Stimulated activated naive B cell treated with anti-CD40 and anti-IgM and Interleukin-4, amounts not matched to agents 10 μg/mL and 1 μg/mL and 100 μg/mL, for 72 hours (primary cell): ENCODE data around the gene SIX4.

ENCODE experiments used
- ATAC-seq, 2 donors: fragments of 150-1000 bp; cut with Tn5 transposase; replicated peaks; 2 replicates each; pipeline ENCODE4 v1.10.0; 2021; ENCODE audit warnings: moderate library complexity in 1 of 2
- DNase-seq: peaks from one replicate; pipeline ENCODE4 v3.0.0; 2021
- H3K27ac Mint-ChIP-seq: one replicate; pipeline ENCODE4 v1.8.0; 2022; ENCODE audit warnings: mild to moderate bottlenecking, mixed read lengths
- H3K27me3 Mint-ChIP-seq, 2 donors: one replicate each; pipeline ENCODE4 v1.8.0; 2022; ENCODE audit warnings: mixed read lengths in 2 of 2
- H3K36me3 Mint-ChIP-seq, 2 donors: one replicate each; pipeline ENCODE4 v1.8.0; 2022; ENCODE audit warnings: mixed read lengths in 2 of 2, mild to moderate bottlenecking in 1 of 2
- H3K4me1 Mint-ChIP-seq, 2 donors: one replicate each; pipeline ENCODE4 v1.8.0; 2022; ENCODE audit warnings: mixed read lengths in 2 of 2, mild to moderate bottlenecking in 1 of 2
- H3K4me3 Mint-ChIP-seq, 2 donors: one replicate each; pipeline ENCODE4 v1.8.0; 2022; ENCODE audit warnings: mild to moderate bottlenecking in 2 of 2, mixed read lengths in 2 of 2, moderate library complexity in 1 of 2
- H3K9me3 Mint-ChIP-seq, 2 donors: one replicate each; pipeline ENCODE4 v1.8.0; 2022; ENCODE audit warnings: mixed read lengths in 2 of 2, mild to moderate bottlenecking in 1 of 2

The SIX4 gene

GRCh38 chr14:60705100-60705499 is 19.1 kb downstream of the SIX4 start:
- Mint-ChIP-seq H3K4me3 (no peak overlapping the region), H3K27me3 (peaks cover 14% of the 10 kb centered on the region in 2 donors), H3K27ac (no peak overlapping the region), H3K9me3 (peaks cover 9 to 14% of the 10 kb centered on the region in 2 donors), H3K36me3 (peaks cover 0 to 7% of the 10 kb centered on the region in 2 donors), H3K4me1 (no peaks in the 10 kb centered on the region)
- no peak for DNase-seq
- no peak for ATAC-seq

- Mint-ChIP-seq H3K27ac (no peak overlapping the region), H3K9me3 (peaks cover 17 to 22% of the 10 kb centered on the region in 2 donors), H3K36me3 (peaks cover 0 to 7% of the 10 kb centered on the region in 2 donors), H3K4me3 (no peak overlapping the region), H3K4me1 (no peaks in the 10 kb centered on the region), H3K27me3 (peaks cover 21 to 30% of the 10 kb centered on the region in 2 donors)
- ATAC-seq, result no peak
- DNase-seq, result no peak
Measured at GRCh38 chr14:60700598-60700997, 23.6 kb downstream of the SIX4 start.

GRCh38 chr14:60695327-60695726 is 28.8 kb downstream of the SIX4 start:
- H3K27ac Mint-ChIP-seq, result no peak overlapping the region
- no peaks in the 10 kb centered on the region for H3K4me1 Mint-ChIP-seq
- peaks cover 10% of the 10 kb centered on the region in 2 donors for H3K9me3 Mint-ChIP-seq
- H3K27me3 Mint-ChIP-seq, result peaks cover 17 to 38% of the 10 kb centered on the region in 2 donors
- ATAC-seq (no peak), DNase-seq (no peak)
- H3K4me3 Mint-ChIP-seq, result no peak overlapping the region
- H3K36me3 Mint-ChIP-seq, result peaks cover 0 to under 1% of the 10 kb centered on the region in 2 donors

GRCh38 chr14:60691383-60692113 is 32.6 kb downstream of the SIX4 start:
- Mint-ChIP-seq H3K4me3 (no peak overlapping the region), H3K27ac (no peak overlapping the region), H3K27me3 (peaks cover 16 to 21% of the 10 kb centered on the region in 2 donors), H3K4me1 (no peaks in the 10 kb centered on the region), H3K36me3 (no peaks in the 10 kb centered on the region), H3K9me3 (peaks cover 0 to 2% of the 10 kb centered on the region in 2 donors)
- no peak for DNase-seq
- ATAC-seq, result no peak

GRCh38 chr14:60686865-60687264 is 37.3 kb downstream of the SIX4 start:
- peaks cover 8 to 11% of the 10 kb centered on the region in 2 donors for H3K27me3 Mint-ChIP-seq

GRCh38 chr14:60684203-60684602 is 39.9 kb downstream of the SIX4 start:
- no peaks in the 10 kb centered on the region for H3K36me3 Mint-ChIP-seq
- H3K27ac Mint-ChIP-seq, result no peak overlapping the region
- peaks cover 0 to 2% of the 10 kb centered on the region in 2 donors for H3K9me3 Mint-ChIP-seq
- H3K4me3 Mint-ChIP-seq, result no peak overlapping the region
- DNase-seq (no peak), ATAC-seq (no peak)
- H3K27me3 Mint-ChIP-seq, result peaks cover 11 to 14% of the 10 kb centered on the region in 2 donors
- H3K4me1 Mint-ChIP-seq, result no peaks in the 10 kb centered on the region

More at GRCh38 chr14:60686865-60687264, 37.3 kb downstream of the SIX4 start:
- ATAC-seq, result no peak
- no peaks in the 10 kb centered on the region for H3K4me1 Mint-ChIP-seq
- no peak overlapping the region for H3K27ac Mint-ChIP-seq
- no peak for DNase-seq
- H3K4me3 Mint-ChIP-seq, result no peak overlapping the region
- no peaks in the 10 kb centered on the region for H3K9me3 Mint-ChIP-seq
- no peaks in the 10 kb centered on the region for H3K36me3 Mint-ChIP-seq

GRCh38 chr14:60681271-60681670 is 42.9 kb downstream of the SIX4 start:
- Mint-ChIP-seq H3K36me3 (no peaks in the 10 kb centered on the region), H3K27ac (no peak overlapping the region), H3K27me3 (peaks cover 3 to 24% of the 10 kb centered on the region in 2 donors), H3K9me3 (peaks cover 0 to 2% of the 10 kb centered on the region in 2 donors), H3K4me1 (no peaks in the 10 kb centered on the region), H3K4me3 (no peak overlapping the region)
- ATAC-seq (no peak), DNase-seq (no peak)

- ATAC-seq (no peak), DNase-seq (no peak)
- Mint-ChIP-seq H3K27me3 (peaks cover 9 to 24% of the 10 kb centered on the region in 2 donors), H3K27ac (no peak overlapping the region), H3K4me3 (no peak overlapping the region), H3K36me3 (no peaks in the 10 kb centered on the region), H3K4me1 (no peaks in the 10 kb centered on the region), H3K9me3 (peaks cover 0 to 2% of the 10 kb centered on the region in 2 donors)
Measured at GRCh38 chr14:60680511-60680910, 43.6 kb downstream of the SIX4 start.

- H3K27me3 Mint-ChIP-seq, result peaks cover 13 to 24% of the 10 kb centered on the region in 2 donors
- no peaks in the 10 kb centered on the region for H3K4me1 Mint-ChIP-seq
- no peak overlapping the region for H3K27ac Mint-ChIP-seq
- ATAC-seq (no peak), DNase-seq (no peak)
- H3K36me3 Mint-ChIP-seq, result no peaks in the 10 kb centered on the region
- no peak overlapping the region for H3K4me3 Mint-ChIP-seq
- peaks cover 0 to 2% of the 10 kb centered on the region in 2 donors for H3K9me3 Mint-ChIP-seq
Measured at GRCh38 chr14:60679566-60680258, 44.4 kb downstream of the SIX4 start.

- Mint-ChIP-seq H3K9me3 (peaks cover 0 to 2% of the 10 kb centered on the region in 2 donors), H3K27me3 (peaks cover 12 to 20% of the 10 kb centered on the region in 2 donors), H3K36me3 (no peaks in the 10 kb centered on the region), H3K27ac (no peak overlapping the region), H3K4me1 (no peaks in the 10 kb centered on the region), H3K4me3 (no peak overlapping the region)
- ATAC-seq, result no peak
- no peak for DNase-seq
Measured at GRCh38 chr14:60677701-60678100, 46.5 kb downstream of the SIX4 start.

GRCh38 chr14:60670989-60671388 is 53.2 kb downstream of the SIX4 start:
- no peak overlapping the region for H3K27ac Mint-ChIP-seq
- no peaks in the 10 kb centered on the region for H3K4me1 Mint-ChIP-seq
- H3K36me3 Mint-ChIP-seq, result no peaks in the 10 kb centered on the region
- peaks cover 0 to 1% of the 10 kb centered on the region in 2 donors for H3K9me3 Mint-ChIP-seq
- DNase-seq, result no peak
- H3K4me3 Mint-ChIP-seq, result no peak overlapping the region
- no peak for ATAC-seq
- H3K27me3 Mint-ChIP-seq, result peaks cover 11 to 15% of the 10 kb centered on the region in 2 donors

GRCh38 chr14:60668431-60669112 is 55.6 kb downstream of the SIX4 start:
- Mint-ChIP-seq H3K27me3 (peaks cover 11 to 29% of the 10 kb centered on the region in 2 donors), H3K9me3 (peaks cover 0 to 1% of the 10 kb centered on the region in 2 donors), H3K4me3 (no peak overlapping the region), H3K27ac (no peak overlapping the region), H3K4me1 (no peaks in the 10 kb centered on the region), H3K36me3 (no peaks in the 10 kb centered on the region)
- ATAC-seq, result no peak
- DNase-seq, result no peak

GRCh38 chr14:60665177-60665550 is 59.0 kb downstream of the SIX4 start:
- DNase-seq (no peak), ATAC-seq (no peak)
- Mint-ChIP-seq H3K4me3 (no peak overlapping the region), H3K36me3 (no peaks in the 10 kb centered on the region), H3K9me3 (peaks cover 0 to 1% of the 10 kb centered on the region in 2 donors), H3K4me1 (no peaks in the 10 kb centered on the region), H3K27me3 (peaks cover 23 to 49% of the 10 kb centered on the region in 2 donors), H3K27ac (no peak overlapping the region)

- no peak for DNase-seq
- Mint-ChIP-seq H3K9me3 (no peaks in the 10 kb centered on the region), H3K27ac (no peak overlapping the region), H3K4me1 (peaks cover 5 to 11% of the 10 kb centered on the region in 2 donors), H3K27me3 (peaks cover 38 to 64% of the 10 kb centered on the region in 2 donors), H3K4me3 (no peak overlapping the region), H3K36me3 (no peaks in the 10 kb centered on the region)
- no peak for ATAC-seq
Measured at GRCh38 chr14:60662982-60663381, 61.2 kb downstream of the SIX4 start.
